ENCODE measurements around the gene SGF29. TPM values are rescaled to one million over a fixed set of nuclear protein-coding genes. Genes with fewer than 3 reads are reported as not detected.
"Not testable (repeated sequence)": the region's sequence is repeated elsewhere in the genome, so short reads cannot be mapped to it uniquely, and the experiment has no call there.

SGF29 gene
- total RNA-seq, 1 experiment from 2014 or later = 45.3 TPM

DNA sequence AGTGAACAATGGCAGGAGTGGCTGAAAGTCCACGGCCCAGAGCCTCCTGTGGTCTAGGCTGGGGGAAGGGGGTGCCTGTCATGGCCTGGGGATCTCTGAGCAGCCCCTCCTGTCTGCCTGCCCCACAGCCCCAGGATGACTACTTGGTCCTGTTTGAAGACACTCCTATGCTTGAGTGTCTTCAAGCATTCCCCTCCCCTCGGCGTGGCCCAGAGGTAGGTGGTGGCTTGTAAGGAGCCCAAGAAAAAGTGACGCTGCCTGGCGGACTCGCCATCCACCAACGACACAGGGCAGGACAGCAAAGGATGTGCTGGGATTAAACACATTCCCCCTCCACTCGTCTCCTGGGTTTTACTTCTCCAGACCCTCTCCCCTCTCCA is 50.5 kb downstream of the SGF29 start:
- Histone ChIP-seq H3K4me2 (no peak overlapping the region), H3K4me3 (no peak overlapping the region), H3K36me3 (ENCODE audit: low read depth) (no peaks in the 10 kb centered on the region), H3K9me3 (ENCODE audit: insufficient read depth, low read depth) (no peaks in the 10 kb centered on the region), H4K20me1 (ENCODE audit: insufficient read depth) (no peaks in the 10 kb centered on the region), H3F3A (ENCODE audit: insufficient read depth, low read depth) (peaks cover 14% of the 10 kb centered on the region), H2AFZ (no peak overlapping the region), H3K27ac (no peak overlapping the region), H3K79me2 (ENCODE audit: low read depth) (peaks cover 8% of the 10 kb centered on the region; the same call in 1 of the 2 replicates), H3K27me3 (ENCODE audit: insufficient read depth, low read depth) (no peaks in the 10 kb centered on the region), H3K9me2 (ENCODE audit: insufficient read depth) (no peaks in the 10 kb centered on the region), H3K4me1 (replicated peaks; ENCODE audit: insufficient read depth) (peaks cover 2% of the 10 kb centered on the region)
- TF ChIP-seq, protein P1, sequence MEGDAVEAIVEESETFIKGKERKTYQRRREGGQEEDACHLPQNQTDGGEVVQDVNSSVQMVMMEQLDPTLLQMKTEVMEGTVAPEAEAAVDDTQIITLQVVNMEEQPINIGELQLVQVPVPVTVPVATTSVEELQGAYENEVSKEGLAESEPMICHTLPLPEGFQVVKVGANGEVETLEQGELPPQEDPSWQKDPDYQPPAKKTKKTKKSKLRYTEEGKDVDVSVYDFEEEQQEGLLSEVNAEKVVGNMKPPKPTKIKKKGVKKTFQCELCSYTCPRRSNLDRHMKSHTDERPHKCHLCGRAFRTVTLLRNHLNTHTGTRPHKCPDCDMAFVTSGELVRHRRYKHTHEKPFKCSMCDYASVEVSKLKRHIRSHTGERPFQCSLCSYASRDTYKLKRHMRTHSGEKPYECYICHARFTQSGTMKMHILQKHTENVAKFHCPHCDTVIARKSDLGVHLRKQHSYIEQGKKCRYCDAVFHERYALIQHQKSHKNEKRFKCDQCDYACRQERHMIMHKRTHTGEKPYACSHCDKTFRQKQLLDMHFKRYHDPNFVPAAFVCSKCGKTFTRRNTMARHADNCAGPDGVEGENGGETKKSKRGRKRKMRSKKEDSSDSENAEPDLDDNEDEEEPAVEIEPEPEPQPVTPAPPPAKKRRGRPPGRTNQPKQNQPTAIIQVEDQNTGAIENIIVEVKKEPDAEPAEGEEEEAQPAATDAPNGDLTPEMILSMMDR (conservative IDR thresholded peaks at IDR 0.05) = no peak
- no peak for TF ChIP-seq EZH2 (IDR thresholded peaks at IDR 0.05; ENCODE audit: low read depth)
- no TSS peak for BruUV-seq (replicated peaks)
- POLR2A ChIA-PET (ENCODE audit: unreplicated experiment) = no interaction called here
- no peak for DNase-seq
- intact Hi-C loops (cut with micrococcal nuclease; ENCODE audit: unreplicated experiment) = no loop called here
- CTCF ChIA-PET = no interaction called here

DNA sequence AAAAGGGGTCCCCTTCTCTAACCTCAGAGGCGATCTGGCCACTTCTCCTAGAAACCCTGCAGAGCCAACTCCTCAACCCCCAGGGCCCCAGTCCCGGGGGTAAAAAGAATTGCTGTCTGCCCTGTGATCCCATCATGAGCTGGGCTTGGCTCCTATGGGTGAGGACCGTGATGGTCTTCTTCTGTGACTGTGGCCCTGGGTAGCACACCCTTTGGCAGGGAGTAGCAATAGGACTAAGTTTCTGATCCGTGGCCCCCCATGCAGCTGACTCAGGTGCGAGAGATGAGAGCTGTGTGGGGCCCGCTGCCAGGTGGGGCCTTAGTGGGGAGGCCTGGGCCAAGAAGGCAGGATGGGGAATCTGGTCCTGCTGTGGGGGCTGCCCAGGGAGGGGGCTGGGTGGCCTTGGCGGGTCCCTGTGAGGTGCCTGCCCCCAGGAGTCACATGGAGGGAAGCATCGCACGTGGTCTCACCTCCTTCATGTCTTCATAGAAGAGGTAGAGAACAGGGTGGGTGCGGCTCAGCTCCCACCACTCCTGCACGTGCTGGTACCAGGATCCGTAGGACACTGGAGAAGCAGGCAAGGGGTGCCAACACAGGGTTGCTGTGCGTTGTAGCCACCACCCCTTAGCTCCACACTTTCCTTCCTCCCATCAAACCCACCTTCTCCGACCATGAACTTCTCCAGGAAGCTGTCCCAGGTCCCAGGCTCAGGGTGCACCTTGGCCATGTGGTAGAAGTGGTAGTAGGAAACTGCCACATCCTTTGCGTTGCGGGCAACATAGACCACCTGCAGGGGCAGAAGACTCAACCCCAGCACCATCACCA is 52.8 kb downstream of the SGF29 start:
- H3K4me3 ChIP-seq = no peak overlapping the region
- H3K27ac ChIP-seq = no peak overlapping the region
- no peaks in the 10 kb centered on the region; the same call in 1 of the 2 replicates for H3K36me3 ChIP-seq (ENCODE audit: low read depth)
- H3K79me2 ChIP-seq (ENCODE audit: low read depth) = peaks cover 26% of the 10 kb centered on the region
- H4K20me1 ChIP-seq (ENCODE audit: insufficient read depth) = no peaks in the 10 kb centered on the region
- H3K9me3 ChIP-seq (ENCODE audit: insufficient read depth, low read depth) = no peaks in the 10 kb centered on the region
- H2AFZ ChIP-seq = no peak overlapping the region
- ChIA-PET POLR2A (ENCODE audit: unreplicated experiment) (no interaction called here), CTCF (no interaction called here)
- H3K27me3 ChIP-seq (ENCODE audit: insufficient read depth, low read depth) = no peaks in the 10 kb centered on the region
- no peaks in the 10 kb centered on the region for H3K9me2 ChIP-seq (ENCODE audit: insufficient read depth)
- no peak for DNase-seq
- peaks cover 25% of the 10 kb centered on the region for H3K4me1 ChIP-seq (replicated peaks; ENCODE audit: insufficient read depth)
- TF ChIP-seq, protein P1 (conservative IDR thresholded peaks at IDR 0.05) = no peak
- no peak for TF ChIP-seq EZH2 (IDR thresholded peaks at IDR 0.05; ENCODE audit: low read depth)
- intact Hi-C loops (cut with micrococcal nuclease; ENCODE audit: unreplicated experiment) = no loop called here
- H3K4me2 ChIP-seq = no peak overlapping the region
- H3F3A ChIP-seq (ENCODE audit: insufficient read depth, low read depth) = peaks cover 19% of the 10 kb centered on the region
- no TSS peak for BruUV-seq (replicated peaks)

DNA sequence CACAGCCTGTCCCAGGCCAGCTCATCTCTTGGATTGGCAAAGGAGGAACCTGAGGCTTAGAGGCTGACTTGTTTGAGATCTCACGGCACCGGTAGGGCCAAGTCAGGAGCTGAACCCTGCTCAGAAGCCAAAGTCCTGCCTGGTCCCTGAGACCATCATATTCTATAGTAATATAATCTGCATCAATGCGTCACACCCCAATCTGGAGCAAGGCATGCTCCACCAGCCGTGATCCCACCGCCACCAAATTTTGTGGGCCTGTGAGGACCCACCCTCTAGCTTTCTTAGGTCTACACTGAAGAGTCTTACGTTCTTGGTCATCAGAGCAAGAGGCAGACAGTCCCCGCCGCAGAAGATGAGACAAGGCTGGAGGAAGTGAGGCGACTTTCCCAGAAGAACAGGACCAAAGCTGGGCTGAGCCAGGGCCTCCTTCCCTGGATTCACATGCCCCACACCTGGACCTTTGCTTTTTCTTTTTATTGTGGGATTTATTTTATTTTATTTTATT is 53.5 kb downstream of the SGF29 start:
- POLR2A ChIA-PET (ENCODE audit: unreplicated experiment) = no interaction called here
- Histone ChIP-seq H3K9me3 (ENCODE audit: insufficient read depth, low read depth) (no peaks in the 10 kb centered on the region), H3K9me2 (ENCODE audit: insufficient read depth) (no peaks in the 10 kb centered on the region), H3K79me2 (ENCODE audit: low read depth) (peaks cover 26% of the 10 kb centered on the region), H3K27me3 (ENCODE audit: insufficient read depth, low read depth) (no peaks in the 10 kb centered on the region), H3K27ac (no peak overlapping the region), H3K4me1 (replicated peaks; ENCODE audit: insufficient read depth) (peaks cover 25% of the 10 kb centered on the region), H3K4me2 (no peak overlapping the region), H3K36me3 (ENCODE audit: low read depth) (no peaks in the 10 kb centered on the region; the same call in 1 of the 2 replicates), H3K4me3 (no peak overlapping the region), H3F3A (ENCODE audit: insufficient read depth, low read depth) (peaks cover 19% of the 10 kb centered on the region), H2AFZ (no peak overlapping the region), H4K20me1 (ENCODE audit: insufficient read depth) (no peaks in the 10 kb centered on the region)
- TF ChIP-seq EZH2 (IDR thresholded peaks at IDR 0.05; ENCODE audit: low read depth) = no peak
- TF ChIP-seq, protein P1 (conservative IDR thresholded peaks at IDR 0.05) = no peak
- no TSS peak for BruUV-seq (replicated peaks)
- CTCF ChIA-PET = interaction anchor here (0.7 kb wide), 1 partner anchor 325 kb away, joined by 11 read pairs; no protein-coding TSS in a partner anchor
- intact Hi-C loops (cut with micrococcal nuclease; ENCODE audit: unreplicated experiment) = no loop called here
- DNase-seq = no peak

DNA sequence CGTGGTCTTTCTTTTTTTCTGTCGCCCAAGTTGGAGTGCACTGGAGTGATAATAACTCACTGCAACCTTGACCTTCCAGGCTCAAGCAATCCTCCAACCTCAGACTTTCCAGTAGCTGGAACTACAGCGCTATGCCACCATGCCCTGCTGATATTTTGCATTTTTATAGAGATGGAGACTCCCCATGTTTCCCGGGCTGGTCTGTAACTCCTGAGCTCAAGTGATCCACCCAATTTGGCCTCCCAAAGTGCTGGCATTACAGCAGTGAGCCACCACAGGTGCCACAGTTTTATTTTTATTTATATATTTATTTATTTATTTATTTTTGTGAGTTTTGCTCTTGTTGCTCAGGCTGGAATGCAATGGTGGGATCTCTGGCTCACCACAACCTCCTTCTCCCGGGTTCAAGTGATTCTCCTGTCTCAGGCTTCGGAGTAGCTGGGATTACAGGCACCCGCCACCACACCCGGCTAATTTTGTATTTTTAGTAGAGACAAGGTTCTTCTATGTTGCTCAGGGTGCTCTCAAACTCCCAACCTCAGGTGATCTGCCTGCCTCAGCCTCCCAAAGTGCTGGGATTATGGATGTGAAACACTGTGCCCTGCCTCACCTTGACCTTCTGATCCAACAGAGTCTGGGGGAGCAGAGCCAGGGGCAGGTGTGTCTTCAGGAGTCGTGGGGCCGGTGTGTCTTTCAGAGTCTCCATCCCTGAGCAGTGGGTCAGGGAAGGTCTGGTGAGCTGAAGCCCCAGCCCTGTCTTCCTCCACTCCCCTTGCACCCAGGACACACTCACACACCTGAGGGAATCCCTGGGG is 54.2 kb downstream of the SGF29 start:
- intact Hi-C loops (cut with micrococcal nuclease; ENCODE audit: unreplicated experiment); POLR2A ChIA-PET (ENCODE audit: unreplicated experiment); DNase-seq; H3K4me2 ChIP-seq; H3K36me3 ChIP-seq (ENCODE audit: low read depth); H3K27ac ChIP-seq; H4K20me1 ChIP-seq (ENCODE audit: insufficient read depth); H3K9me3 ChIP-seq (ENCODE audit: insufficient read depth, low read depth); BruUV-seq (replicated peaks); H3K9me2 ChIP-seq (ENCODE audit: insufficient read depth); H3K27me3 ChIP-seq (ENCODE audit: insufficient read depth, low read depth); H2AFZ ChIP-seq; H3K4me3 ChIP-seq: not testable (repeated sequence)
- Histone ChIP-seq H3F3A (ENCODE audit: insufficient read depth, low read depth) (peaks cover 19% of the 10 kb centered on the region), H3K79me2 (ENCODE audit: low read depth) (peaks cover 26% of the 10 kb centered on the region), H3K4me1 (replicated peaks; ENCODE audit: insufficient read depth) (peaks cover 25% of the 10 kb centered on the region)
- CTCF ChIA-PET = interaction anchor here (0.7 to 2.3 kb wide), 2 partner anchors 10 to 326 kb away, joined by 11 to 21 read pairs; partner anchors contain the start of gene SULT1A2

DNA sequence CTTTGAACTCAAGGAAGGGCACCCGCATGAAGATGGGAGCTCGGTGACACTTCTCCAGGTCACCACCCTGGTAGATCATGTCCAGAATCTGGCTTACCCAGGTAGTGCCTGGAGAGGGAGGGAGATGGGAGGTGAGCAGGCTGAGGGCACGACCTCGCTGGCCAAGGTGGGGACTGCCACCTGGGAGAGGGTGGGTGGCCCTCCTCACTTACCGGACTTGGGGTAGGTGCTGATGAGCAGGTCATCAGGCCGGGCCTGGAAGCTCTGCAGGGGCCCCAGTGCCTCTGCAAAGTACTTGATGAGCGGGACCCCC is 54.7 kb downstream of the SGF29 start:
- H3K27ac ChIP-seq; H3K4me2 ChIP-seq; H3K4me3 ChIP-seq; H3K36me3 ChIP-seq (ENCODE audit: low read depth); H4K20me1 ChIP-seq (ENCODE audit: insufficient read depth); POLR2A ChIA-PET (ENCODE audit: unreplicated experiment); BruUV-seq (replicated peaks); H3K9me3 ChIP-seq (ENCODE audit: insufficient read depth, low read depth); H3K9me2 ChIP-seq (ENCODE audit: insufficient read depth); H2AFZ ChIP-seq; intact Hi-C loops (cut with micrococcal nuclease; ENCODE audit: unreplicated experiment); DNase-seq; H3K27me3 ChIP-seq (ENCODE audit: insufficient read depth, low read depth): not testable (repeated sequence)
- H3K79me2 ChIP-seq (ENCODE audit: low read depth) = peaks cover 26% of the 10 kb centered on the region
- peaks cover 25% of the 10 kb centered on the region for H3K4me1 ChIP-seq (replicated peaks; ENCODE audit: insufficient read depth)
- CTCF ChIA-PET = interaction anchor here (2.3 kb wide), 1 partner anchor 11 kb away, joined by 21 read pairs; the partner anchor contains the start of gene SULT1A2
- H3F3A ChIP-seq (ENCODE audit: insufficient read depth, low read depth) = peaks cover 14% of the 10 kb centered on the region

Data from PC-9 (cell line).